Immature natural killer cell (primary cell): ENCODE results near the gene PAK5. TPM values are rescaled to one million over a fixed set of nuclear protein-coding genes. Genes with fewer than 3 reads are reported as not detected.

Experiments used
- DNase-seq, 3 donors: peaks; one replicate each; pipeline ENCODE4 v3.0.0; 2022; ENCODE audit warnings: mixed read lengths in 1 of 3
- H3K27ac Mint-ChIP-seq, 6 donors: one replicate each; pipeline ENCODE4 v1.8.0; 2020; ENCODE audit warnings: mixed read lengths in 6 of 6, mild to moderate bottlenecking in 5 of 6, inconsistent platforms in 4 of 6, moderate library complexity in 3 of 6
- H3K27me3 Mint-ChIP-seq, 3 donors: one replicate each; pipeline ENCODE4 v1.8.0; 2020 to 2021; ENCODE audit warnings: low read depth in 3 of 3, mild to moderate bottlenecking in 3 of 3, mixed read lengths in 3 of 3, moderate library complexity in 3 of 3, inconsistent platforms in 1 of 3
- H3K36me3 Mint-ChIP-seq, 3 donors: one replicate each; pipeline ENCODE4 v1.8.0; 2020; ENCODE audit warnings: mixed read lengths in 3 of 3, inconsistent platforms in 2 of 3, mild to moderate bottlenecking in 2 of 3
- H3K4me1 Mint-ChIP-seq, 2 donors: one replicate each; pipeline ENCODE4 v1.8.0; 2020; ENCODE audit warnings: inconsistent platforms in 2 of 2, mild to moderate bottlenecking in 2 of 2, mixed read lengths in 2 of 2, moderate library complexity in 1 of 2
- H3K4me3 Mint-ChIP-seq, 5 donors: one replicate each; pipeline ENCODE4 v1.8.0; 2020; ENCODE audit warnings: mild to moderate bottlenecking in 5 of 5, mixed read lengths in 5 of 5, inconsistent platforms in 3 of 5, moderate library complexity in 3 of 5
- H3K9me3 Mint-ChIP-seq, 6 donors: one replicate each; pipeline ENCODE4 v1.8.0; 2020; ENCODE audit warnings: mild to moderate bottlenecking in 6 of 6, mixed read lengths in 6 of 6, inconsistent platforms in 4 of 6, moderate library complexity in 3 of 6
- polyA plus RNA-seq, 3 donors: library from polyadenylated mRNA; unstranded; fragments of 300-500 nt; fragmentation: Illumina TruSeq; gene quantifications; one replicate each; pipeline ENCODE4 v1.2.3, GENCODE V29; 2021

PAK5 gene
- polyA plus RNA-seq, 3 donors from 2014 or later: not detected

GRCh38 chr20:9490631-9491030, 348.2 kb downstream of the PAK5 start:
- H3K4me3 Mint-ChIP-seq: no peak overlapping the region
- peaks cover 0 to 4% (median 0%) of the 10 kb centered on the region in 3 donors for H3K27me3 Mint-ChIP-seq
- H3K4me1 Mint-ChIP-seq: no peaks in the 10 kb centered on the region
- no peak overlapping the region for H3K27ac Mint-ChIP-seq
- peaks cover 0 to 14% (median 3%) of the 10 kb centered on the region in 6 donors for H3K9me3 Mint-ChIP-seq
- no peaks in the 10 kb centered on the region for H3K36me3 Mint-ChIP-seq
- no peak for DNase-seq

GRCh38 chr20:9490161-9490560, 348.7 kb downstream of the PAK5 start:
- no peak overlapping the region for H3K27ac Mint-ChIP-seq
- no peak for DNase-seq
- H3K27me3 Mint-ChIP-seq: peaks cover 0 to 4% (median 0%) of the 10 kb centered on the region in 3 donors
- no peak overlapping the region for H3K4me3 Mint-ChIP-seq
- peaks cover 0 to 10% (median 3%) of the 10 kb centered on the region in 6 donors for H3K9me3 Mint-ChIP-seq
- no peaks in the 10 kb centered on the region for H3K4me1 Mint-ChIP-seq
- H3K36me3 Mint-ChIP-seq: no peaks in the 10 kb centered on the region

GRCh38 chr20:9488063-9488462, 350.8 kb downstream of the PAK5 start:
- H3K27me3 Mint-ChIP-seq: peaks cover 0 to 4% (median 0%) of the 10 kb centered on the region in 3 donors
- no peaks in the 10 kb centered on the region for H3K36me3 Mint-ChIP-seq
- H3K27ac Mint-ChIP-seq: no peak overlapping the region
- no peak overlapping the region for H3K4me3 Mint-ChIP-seq
- H3K9me3 Mint-ChIP-seq: peaks cover 0 to 5% (median 0%) of the 10 kb centered on the region in 6 donors
- no peaks in the 10 kb centered on the region for H3K4me1 Mint-ChIP-seq
- no peak for DNase-seq

Other genes with a start within 250 kb of the PAK5 start
- 1 to 10 TPM; 1.3 to 3.6 (median 2.0) TPM for gene ANKEF1, start 195.9 kb upstream of the PAK5 start, polyA plus RNA-seq